Stimulated activated naive CD8-positive, alpha-beta T cell treated with anti-CD3 and anti-CD28 coated beads, Interleukin-15, Interleukin-2, amounts not matched to agents 100 ng/mL and 50 ng/mL, for 24 hours (primary cell): ENCODE results near the gene LAMB2.

Experiments used
- H3K27ac Mint-ChIP-seq: one replicate; pipeline ENCODE4 v1.8.0; 2021; ENCODE audit warnings: mild to moderate bottlenecking, mixed read lengths
- H3K27me3 Mint-ChIP-seq: one replicate; pipeline ENCODE4 v1.8.0; 2021; ENCODE audit warnings: mixed read lengths
- H3K36me3 Mint-ChIP-seq: one replicate; pipeline ENCODE4 v1.8.0; 2021; ENCODE audit warnings: low read depth, mixed read lengths
- H3K4me1 Mint-ChIP-seq: one replicate; pipeline ENCODE4 v1.8.0; 2021; ENCODE audit warnings: low read depth, mixed read lengths
- H3K4me3 Mint-ChIP-seq: one replicate; pipeline ENCODE4 v1.8.0; 2021; ENCODE audit warnings: mild to moderate bottlenecking, mixed read lengths
- H3K9me3 Mint-ChIP-seq: one replicate; pipeline ENCODE4 v1.8.0; 2021; ENCODE audit warnings: mixed read lengths

Gene LAMB2

DNA sequence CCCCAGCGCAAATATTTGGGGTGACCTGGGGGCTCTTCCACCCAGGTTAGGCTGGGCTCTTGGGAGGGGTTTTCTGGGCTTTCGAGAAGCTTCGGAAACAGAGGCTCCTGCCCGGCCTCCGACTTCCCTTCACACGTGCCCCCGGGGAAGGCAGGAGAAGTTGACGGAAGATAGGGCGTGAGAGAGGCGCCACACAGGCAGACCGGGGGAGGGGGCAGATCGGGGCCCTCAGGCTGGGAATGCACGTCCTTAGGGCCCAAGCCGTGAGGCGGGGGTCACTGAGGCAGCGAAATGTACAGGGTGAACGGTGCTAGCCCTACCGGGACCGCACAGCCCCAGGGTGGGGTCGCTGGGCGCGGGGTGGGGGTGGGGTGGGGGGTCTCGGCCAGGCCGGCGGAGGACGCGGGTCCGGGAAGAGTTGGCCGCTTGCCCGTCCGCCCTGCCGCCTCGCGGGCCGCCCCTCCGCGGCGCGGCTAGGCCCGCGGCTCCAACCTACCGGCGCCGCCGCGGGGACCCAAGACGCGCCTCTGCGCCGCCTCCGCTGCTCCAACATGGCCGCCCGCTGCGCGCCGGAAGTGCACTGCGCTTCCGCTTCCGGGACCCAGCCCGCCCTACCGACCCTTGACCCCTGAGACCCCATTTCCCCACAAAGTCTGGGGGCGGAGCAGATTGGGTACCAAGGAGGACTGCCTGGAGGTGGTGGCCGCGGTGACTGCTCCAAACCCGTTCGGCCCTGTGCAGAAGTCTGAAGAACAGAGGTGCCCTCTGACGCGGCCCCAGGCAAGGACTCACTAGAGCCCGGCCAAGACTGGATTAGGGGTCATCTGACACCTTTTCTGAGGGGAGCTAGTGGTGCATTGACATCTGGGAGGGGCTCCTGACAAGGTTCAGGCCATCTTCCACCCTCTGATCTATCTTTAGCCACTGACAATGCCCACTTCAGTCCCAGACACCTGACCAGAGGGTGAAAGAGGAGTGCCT lies 33.2 kb upstream of the LAMB2 start, which contains the start of gene CCDC71:
TSS of gene CCDC71 (minus strand) at position 561 of the 981 bp plus-strand sequence. CDS start 2,123 bp downstream, outside the sequence.
- Mint-ChIP-seq H3K27ac (peak within 1 kb of the TSS; percentile 90), H3K4me1 (peaks cover 52% of the 10 kb centered on the region), H3K4me3 (peak within 1 kb of the TSS; percentile 92), H3K9me3 (no peaks in the 10 kb centered on the region), H3K36me3 (peaks cover 23% of the 10 kb centered on the region), H3K27me3 (no peaks in the 10 kb centered on the region)

DNA sequence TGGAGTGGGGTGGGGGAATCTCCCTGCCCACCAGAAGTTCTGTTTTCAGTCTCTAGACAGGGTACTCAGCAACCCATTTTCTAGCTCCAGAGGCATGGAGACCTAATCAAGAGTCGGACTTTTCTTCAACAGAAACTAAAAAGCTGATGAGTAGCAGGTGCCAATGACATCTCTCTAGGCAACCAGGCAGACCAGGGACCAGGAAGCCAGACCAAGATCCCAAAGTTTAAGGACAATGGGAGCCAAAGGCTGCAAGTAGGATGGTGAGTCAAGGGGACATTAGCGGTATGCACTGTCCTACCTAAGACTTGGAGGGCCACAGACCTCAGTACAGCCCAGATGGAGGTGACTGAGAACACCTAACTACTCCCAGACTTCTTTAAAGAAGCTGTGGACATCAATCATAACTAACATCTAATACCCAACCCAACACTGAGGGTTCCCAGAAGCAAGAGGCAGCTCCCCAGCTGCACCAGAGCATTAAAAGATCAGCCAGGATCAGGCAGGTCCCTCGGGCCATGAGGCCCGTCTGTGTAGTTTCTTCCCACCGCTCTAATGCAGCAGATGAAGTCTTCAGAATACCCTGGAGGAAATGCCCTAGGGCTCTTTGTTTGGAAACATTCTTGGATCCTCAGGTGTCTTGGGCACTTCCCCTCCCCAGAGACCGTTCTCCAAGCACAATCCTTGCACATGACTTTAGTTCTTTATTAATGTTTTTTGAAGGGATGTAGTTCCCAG lies 32.3 kb upstream of the LAMB2 start:
- Mint-ChIP-seq H3K27me3 (no peaks in the 10 kb centered on the region), H3K27ac (peak overlapping the region; percentile 88), H3K9me3 (no peaks in the 10 kb centered on the region), H3K4me1 (peaks cover 49% of the 10 kb centered on the region), H3K36me3 (peaks cover 23% of the 10 kb centered on the region), H3K4me3 (peak overlapping the region; percentile 92)

DNA sequence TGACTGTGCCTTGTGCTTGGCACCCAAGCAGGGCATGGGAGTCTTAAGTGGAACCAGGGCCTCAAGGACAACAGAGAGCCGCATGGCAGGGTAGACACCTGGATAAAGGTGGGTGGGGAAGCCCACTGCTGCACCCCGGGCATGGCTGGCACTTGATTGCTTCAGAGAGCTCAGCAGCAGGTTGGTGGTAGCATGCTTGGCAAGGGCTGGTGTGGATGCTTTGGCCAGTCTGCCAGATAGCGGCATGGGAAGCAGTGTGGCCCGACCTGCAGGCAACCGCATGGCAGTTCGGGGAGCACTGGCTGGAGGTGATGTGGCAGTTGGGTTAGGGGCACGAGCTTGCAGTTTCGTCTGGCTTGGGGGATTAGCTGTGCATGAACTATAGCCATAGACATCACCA lies 30.8 kb upstream of the LAMB2 start:
- Mint-ChIP-seq H3K4me1 (peaks cover 49% of the 10 kb centered on the region), H3K27ac (no peak overlapping the region), H3K9me3 (no peaks in the 10 kb centered on the region), H3K4me3 (no peak overlapping the region), H3K36me3 (peaks cover 23% of the 10 kb centered on the region), H3K27me3 (no peaks in the 10 kb centered on the region)

GRCh38 chr3:49162751-49163419 lies 30.0 kb upstream of the LAMB2 start:
- H3K27ac Mint-ChIP-seq = no peak overlapping the region
- H3K4me3 Mint-ChIP-seq = peak overlapping the region; percentile 43
- peaks cover 23% of the 10 kb centered on the region for H3K36me3 Mint-ChIP-seq
- peaks cover 49% of the 10 kb centered on the region for H3K4me1 Mint-ChIP-seq
- H3K9me3 Mint-ChIP-seq = no peaks in the 10 kb centered on the region
- no peaks in the 10 kb centered on the region for H3K27me3 Mint-ChIP-seq

GRCh38 chr3:49161808-49162530 lies 29.1 kb upstream of the LAMB2 start:
- Mint-ChIP-seq H3K27ac (peak overlapping the region; percentile 85), H3K4me3 (peak overlapping the region; percentile 47), H3K4me1 (peaks cover 49% of the 10 kb centered on the region), H3K36me3 (peaks cover 23% of the 10 kb centered on the region), H3K27me3 (no peaks in the 10 kb centered on the region), H3K9me3 (no peaks in the 10 kb centered on the region)

DNA sequence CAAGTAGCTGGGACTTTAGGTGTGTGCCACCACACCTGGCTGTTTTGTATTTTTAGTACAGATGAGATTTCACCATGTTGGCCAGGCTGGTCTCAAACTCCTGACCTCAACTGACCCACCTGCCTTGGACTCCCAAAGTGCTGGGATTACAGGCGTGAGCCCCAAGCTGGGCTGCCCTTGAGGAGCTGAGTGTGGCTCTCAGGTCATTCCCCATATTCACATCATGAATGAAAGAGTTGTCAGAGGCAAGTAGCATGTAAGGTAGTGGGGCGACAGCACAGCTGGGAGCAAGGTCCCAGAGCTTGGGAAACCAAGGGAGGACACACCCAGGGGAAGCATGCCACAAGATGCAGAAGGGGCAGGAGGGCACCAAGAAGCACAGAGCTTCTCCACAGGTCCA lies 28.3 kb upstream of the LAMB2 start:
- Mint-ChIP-seq H3K36me3 (peaks cover 23% of the 10 kb centered on the region), H3K27ac (peak overlapping the region; percentile 85), H3K4me1 (peaks cover 43% of the 10 kb centered on the region), H3K9me3 (no peaks in the 10 kb centered on the region), H3K4me3 (no peak overlapping the region), H3K27me3 (no peaks in the 10 kb centered on the region)

GRCh38 chr3:49158792-49159191 lies 25.9 kb upstream of the LAMB2 start:
- peak overlapping the region; percentile 71 for H3K27ac Mint-ChIP-seq
- no peak overlapping the region for H3K4me3 Mint-ChIP-seq

DNA sequence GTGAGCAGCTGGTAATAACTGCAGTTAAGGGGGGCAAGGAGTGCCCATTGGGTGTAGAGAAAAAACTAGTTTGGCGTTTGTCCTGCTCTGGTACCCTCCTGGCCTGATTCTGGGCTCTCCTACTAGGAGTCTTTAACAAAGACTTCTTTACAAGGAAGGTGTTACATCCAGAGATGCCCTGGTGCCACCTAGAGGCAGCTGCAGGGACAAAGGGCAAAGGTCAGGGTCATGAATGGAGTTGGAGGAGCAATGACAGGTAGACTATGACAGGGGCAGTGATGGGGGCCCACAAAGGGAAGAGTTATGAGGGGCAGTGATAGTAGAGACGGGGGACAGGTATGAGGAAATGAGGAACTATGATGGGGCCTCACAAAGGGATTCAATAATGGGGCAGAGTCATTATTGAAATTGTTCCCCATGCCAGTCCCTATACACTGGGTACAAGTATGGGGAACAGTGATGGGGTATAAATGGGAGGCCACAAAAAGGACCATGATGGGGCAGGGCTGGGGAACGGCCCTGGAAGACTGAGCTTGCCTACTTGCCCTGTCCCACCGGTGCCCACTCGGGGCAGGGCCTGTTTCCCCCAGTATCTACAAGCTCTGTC lies 25.4 kb upstream of the LAMB2 start:
- Mint-ChIP-seq H3K9me3 (no peaks in the 10 kb centered on the region), H3K27ac (no peak overlapping the region), H3K4me1 (peaks cover 21% of the 10 kb centered on the region), H3K4me3 (no peak overlapping the region), H3K27me3 (no peaks in the 10 kb centered on the region), H3K36me3 (no peaks in the 10 kb centered on the region)

More at GRCh38 chr3:49158792-49159191, 25.9 kb upstream of the LAMB2 start:
- peaks cover 26% of the 10 kb centered on the region for H3K4me1 Mint-ChIP-seq
- peaks cover 4% of the 10 kb centered on the region for H3K36me3 Mint-ChIP-seq
- H3K9me3 Mint-ChIP-seq = no peaks in the 10 kb centered on the region
- H3K27me3 Mint-ChIP-seq = no peaks in the 10 kb centered on the region

GRCh38 chr3:49157289-49157688 lies 24.4 kb upstream of the LAMB2 start:
- no peaks in the 10 kb centered on the region for H3K36me3 Mint-ChIP-seq
- H3K4me1 Mint-ChIP-seq = peaks cover 13% of the 10 kb centered on the region
- no peak overlapping the region for H3K4me3 Mint-ChIP-seq
- no peaks in the 10 kb centered on the region for H3K9me3 Mint-ChIP-seq
- no peak overlapping the region for H3K27ac Mint-ChIP-seq
- no peaks in the 10 kb centered on the region for H3K27me3 Mint-ChIP-seq

DNA sequence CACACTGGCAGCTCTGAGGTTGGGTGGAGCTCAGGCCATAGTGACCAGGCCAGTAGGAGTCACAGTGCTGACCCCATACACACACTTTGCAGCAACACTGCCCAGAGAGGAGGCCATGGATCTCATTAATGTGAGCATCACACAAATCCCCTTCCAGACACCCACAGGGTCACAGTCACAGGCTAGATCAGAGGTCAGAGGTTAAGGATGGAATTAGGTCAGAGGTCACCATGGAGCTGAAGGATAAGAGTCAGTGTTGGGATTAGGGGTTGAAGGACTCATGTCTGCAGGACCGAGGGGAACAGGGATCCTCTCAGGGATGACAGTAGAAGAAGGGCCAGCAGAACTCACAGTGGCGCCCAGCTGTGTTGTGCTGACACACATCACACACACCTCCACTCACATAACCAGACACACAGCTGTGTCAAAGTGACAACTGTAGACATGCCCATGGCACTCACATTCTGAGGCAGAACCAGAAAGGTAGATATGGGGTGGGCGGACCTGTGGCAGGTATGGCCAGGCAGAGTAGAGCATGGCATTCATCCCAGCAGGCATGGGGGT lies 20.6 kb upstream of the LAMB2 start:
- H3K27me3 Mint-ChIP-seq = no peaks in the 10 kb centered on the region
- peak overlapping the region; percentile 16 for H3K27ac Mint-ChIP-seq
- no peaks in the 10 kb centered on the region for H3K9me3 Mint-ChIP-seq
- H3K36me3 Mint-ChIP-seq = no peaks in the 10 kb centered on the region
- H3K4me1 Mint-ChIP-seq = no peaks in the 10 kb centered on the region
- H3K4me3 Mint-ChIP-seq = no peak overlapping the region

DNA sequence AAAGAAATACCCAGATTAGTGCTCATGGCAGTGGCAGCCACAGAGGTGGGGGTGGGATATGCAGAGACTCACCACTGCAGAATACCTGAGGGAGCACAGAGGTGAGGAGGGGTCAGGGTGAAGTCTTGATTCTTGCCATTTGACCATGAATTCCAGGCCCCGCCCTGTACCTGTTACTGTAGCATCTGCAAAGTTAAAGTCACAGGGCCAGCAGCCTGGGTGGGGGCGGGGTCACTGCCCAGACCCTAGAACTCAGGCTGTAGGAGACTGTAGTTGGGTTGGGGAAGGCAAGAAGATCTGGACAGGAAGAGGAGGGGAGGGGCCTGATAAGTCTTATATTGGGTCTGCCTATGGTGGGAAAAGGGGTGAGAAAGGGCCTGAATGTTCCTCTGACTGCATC lies 18.8 kb upstream of the LAMB2 start:
- Mint-ChIP-seq H3K27me3 (no peaks in the 10 kb centered on the region), H3K4me3 (no peak overlapping the region), H3K27ac (no peak overlapping the region), H3K4me1 (no peaks in the 10 kb centered on the region), H3K36me3 (no peaks in the 10 kb centered on the region), H3K9me3 (no peaks in the 10 kb centered on the region)

- H3K27ac Mint-ChIP-seq = no peak overlapping the region
- no peaks in the 10 kb centered on the region for H3K4me1 Mint-ChIP-seq
- no peaks in the 10 kb centered on the region for H3K36me3 Mint-ChIP-seq
- no peaks in the 10 kb centered on the region for H3K27me3 Mint-ChIP-seq
- no peak overlapping the region for H3K4me3 Mint-ChIP-seq
- no peaks in the 10 kb centered on the region for H3K9me3 Mint-ChIP-seq
Observed at GRCh38 chr3:49148159-49148558, 15.3 kb upstream of the LAMB2 start.

GRCh38 chr3:49140080-49140479 lies 7.2 kb upstream of the LAMB2 start:
- no peaks in the 10 kb centered on the region for H3K4me1 Mint-ChIP-seq
- no peak overlapping the region for H3K4me3 Mint-ChIP-seq
- peaks cover 8% of the 10 kb centered on the region for H3K27me3 Mint-ChIP-seq
- no peaks in the 10 kb centered on the region for H3K9me3 Mint-ChIP-seq
- H3K27ac Mint-ChIP-seq = no peak overlapping the region
- H3K36me3 Mint-ChIP-seq = no peaks in the 10 kb centered on the region

- no peak overlapping the region for H3K27ac Mint-ChIP-seq
Observed at GRCh38 chr3:49135499-49135898, 2.6 kb upstream of the LAMB2 start.

More at GRCh38 chr3:49135499-49135898, 2.6 kb upstream of the LAMB2 start:
- H3K4me3 Mint-ChIP-seq = no peak overlapping the region
- H3K36me3 Mint-ChIP-seq = no peaks in the 10 kb centered on the region
- peaks cover 13% of the 10 kb centered on the region for H3K27me3 Mint-ChIP-seq
- no peaks in the 10 kb centered on the region for H3K9me3 Mint-ChIP-seq
- H3K4me1 Mint-ChIP-seq = peaks cover 6% of the 10 kb centered on the region
